HG02840 (cell line): Measurements from ENCODE around the gene CCL19.

Source experiments
- ATAC-seq: cut with Tn5 transposase; IDR thresholded peaks from one replicate; pipeline ENCODE4 v1.9.1; 2021; ENCODE audit warnings: mild to moderate bottlenecking, moderate library complexity, moderate number of reproducible peaks; ENCODE audit not compliant: unreplicated experiment, low FRiP score

Gene CCL19

DNA sequence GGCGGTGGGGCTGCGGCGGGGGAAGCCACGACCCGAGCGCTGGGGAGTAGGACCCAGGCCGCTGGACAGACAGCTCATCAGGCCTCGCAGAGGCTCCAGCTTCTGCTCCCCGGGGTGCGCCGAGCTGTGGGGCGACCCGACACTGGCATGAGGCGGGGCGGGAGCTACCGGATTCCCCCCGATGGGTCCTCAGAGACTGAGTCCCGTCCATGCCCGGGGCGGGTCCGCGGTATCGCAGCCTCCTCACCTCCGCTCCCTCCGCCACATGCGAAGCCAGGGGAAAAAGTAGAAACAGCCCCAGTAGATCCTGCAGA lies 26.1 kb downstream of the CCL19 start:
- ATAC-seq = no peak

DNA sequence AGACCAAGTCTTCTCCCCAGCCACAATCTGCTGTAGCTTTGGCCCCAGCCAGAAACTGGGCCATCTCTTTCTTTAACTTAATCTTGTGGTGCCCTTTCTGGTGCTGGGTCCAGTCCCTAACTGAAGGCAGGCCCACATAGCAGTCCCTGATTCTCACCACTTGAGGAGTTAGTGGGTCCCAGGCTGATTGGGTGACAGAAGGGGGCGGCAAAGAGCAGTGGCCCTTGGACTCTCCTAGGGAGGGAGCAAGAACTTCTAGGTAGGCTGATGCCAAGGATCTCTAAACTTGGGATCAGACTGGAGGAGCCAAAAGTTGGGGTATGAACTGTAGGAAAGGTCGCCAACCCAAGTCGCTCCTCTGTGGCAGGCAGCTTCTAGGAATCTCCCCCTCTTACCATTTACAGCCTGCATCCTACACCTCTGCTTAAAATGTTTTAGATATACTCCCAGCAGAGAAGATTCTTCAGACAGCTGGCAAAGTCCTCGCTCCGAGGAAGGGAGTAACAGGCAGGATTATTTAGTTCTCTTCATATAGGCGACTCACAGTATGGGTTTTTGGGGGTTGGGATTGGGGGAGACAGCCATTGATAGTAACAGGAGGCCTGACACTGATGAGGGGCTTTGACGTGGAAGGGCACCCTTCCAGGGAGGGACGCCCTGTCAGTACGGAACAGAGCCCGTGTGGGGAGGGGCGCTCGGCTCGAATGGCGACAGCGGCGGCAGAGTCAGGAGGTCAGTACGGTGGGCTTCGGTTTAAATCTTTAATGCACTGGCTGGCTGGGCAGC lies 26.6 kb downstream of the CCL19 start:
- ATAC-seq = no peak

DNA sequence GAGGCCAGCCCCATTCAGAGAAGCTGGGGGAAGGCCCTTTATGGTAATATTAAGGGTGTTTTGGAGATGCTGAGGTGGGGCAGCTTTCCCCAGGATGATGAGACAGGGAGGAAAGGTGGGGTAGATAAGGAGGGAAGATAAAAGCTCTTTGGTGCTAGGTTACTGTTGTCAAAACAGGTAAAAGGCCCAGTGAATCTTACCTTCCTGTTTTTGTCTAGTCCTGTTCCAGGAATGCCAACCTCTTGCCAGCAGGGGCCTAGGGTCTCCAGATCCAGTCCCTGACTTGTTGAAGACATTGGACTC lies 27.8 kb downstream of the CCL19 start:
- no peak for ATAC-seq

DNA sequence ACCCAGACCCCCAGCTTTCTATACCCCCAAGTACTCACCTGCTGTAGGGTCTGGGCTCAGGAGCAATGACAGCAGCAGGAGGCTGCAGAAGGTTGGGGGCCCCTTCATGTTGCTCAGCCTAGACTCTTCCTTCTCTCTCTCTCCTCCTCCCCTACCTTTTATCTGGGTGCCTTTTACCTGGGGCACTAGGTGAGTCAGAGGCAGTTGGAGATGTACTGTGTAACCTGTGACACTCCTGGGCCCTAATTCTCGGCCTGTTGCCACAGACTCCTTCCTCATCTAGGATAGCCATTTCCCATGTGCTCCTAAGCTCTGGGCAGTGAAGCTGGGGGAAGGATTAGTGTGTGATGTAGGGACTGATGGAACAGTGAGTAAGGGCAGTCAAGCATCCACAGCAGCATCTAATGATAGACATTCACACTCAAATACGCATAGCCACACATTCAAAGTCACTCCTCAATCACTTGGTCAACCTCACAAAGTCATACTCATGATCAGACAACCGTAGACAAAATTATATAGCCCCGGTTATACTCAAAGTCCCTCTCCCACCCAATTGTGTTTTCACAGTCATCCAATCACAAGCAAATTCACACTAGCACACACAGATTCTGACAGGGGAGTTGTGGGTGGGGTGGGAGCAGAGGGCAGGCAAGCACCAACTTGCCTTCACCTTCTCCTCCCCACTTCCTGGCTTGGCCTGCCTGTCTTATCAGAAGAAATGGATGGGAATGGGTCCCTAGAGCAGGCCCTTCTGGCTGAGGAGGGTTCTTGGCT lies 28.4 kb downstream of the CCL19 start, which contains the start of gene CCL27:
TSS of gene CCL27 (minus strand) at position 132 of the 777 bp plus-strand sequence. CDS start at position 108, 24 bp downstream.
- ATAC-seq = no peak

DNA sequence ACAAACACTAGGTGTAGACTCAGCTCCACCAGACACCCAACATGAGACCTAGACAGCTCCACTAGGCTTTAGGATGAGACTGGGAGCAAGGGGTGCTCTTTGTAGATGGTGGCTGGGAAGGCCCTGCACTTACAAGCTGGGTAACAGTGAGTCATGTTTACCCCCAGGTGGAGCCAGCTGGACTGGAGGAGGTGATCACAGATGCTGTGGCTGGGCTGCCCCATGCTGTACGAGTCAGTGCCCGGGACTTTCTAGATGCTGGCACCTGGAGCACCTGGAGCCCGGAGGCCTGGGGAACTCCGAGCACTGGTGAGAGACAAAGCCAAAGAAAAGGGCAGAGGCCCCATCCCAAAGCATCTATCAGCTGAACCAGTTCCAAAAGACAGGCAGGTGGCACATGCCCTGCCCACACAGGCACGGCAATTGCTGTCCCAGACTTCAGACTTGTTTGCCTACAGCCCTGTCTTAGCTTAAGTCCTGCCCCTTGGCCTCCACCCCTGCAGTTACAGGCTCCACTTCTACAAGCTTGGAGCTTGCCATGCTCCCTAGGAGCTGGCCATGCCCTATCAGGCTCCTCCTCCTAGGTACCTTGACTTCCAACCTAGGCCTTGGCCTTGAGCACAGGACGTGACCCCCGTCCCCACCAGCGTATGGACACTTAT lies 31.4 kb downstream of the CCL19 start:
- ATAC-seq = no peak

DNA sequence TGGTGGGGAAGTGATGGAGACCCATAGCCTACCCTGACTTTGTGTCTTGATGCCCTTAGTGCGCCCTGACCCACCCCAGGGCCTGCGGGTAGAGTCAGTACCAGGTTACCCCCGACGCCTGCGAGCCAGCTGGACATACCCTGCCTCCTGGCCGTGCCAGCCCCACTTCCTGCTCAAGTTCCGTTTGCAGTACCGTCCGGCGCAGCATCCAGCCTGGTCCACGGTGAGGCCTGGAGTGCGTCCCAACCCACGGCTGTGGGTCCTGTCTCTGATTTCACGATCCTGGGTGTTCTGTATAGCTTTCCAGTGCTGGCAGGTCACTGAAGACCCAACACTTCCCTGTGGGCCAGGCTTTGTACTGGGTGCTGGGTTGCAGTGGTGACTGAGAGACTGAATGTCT lies 32.6 kb downstream of the CCL19 start:
- ATAC-seq = no peak

DNA sequence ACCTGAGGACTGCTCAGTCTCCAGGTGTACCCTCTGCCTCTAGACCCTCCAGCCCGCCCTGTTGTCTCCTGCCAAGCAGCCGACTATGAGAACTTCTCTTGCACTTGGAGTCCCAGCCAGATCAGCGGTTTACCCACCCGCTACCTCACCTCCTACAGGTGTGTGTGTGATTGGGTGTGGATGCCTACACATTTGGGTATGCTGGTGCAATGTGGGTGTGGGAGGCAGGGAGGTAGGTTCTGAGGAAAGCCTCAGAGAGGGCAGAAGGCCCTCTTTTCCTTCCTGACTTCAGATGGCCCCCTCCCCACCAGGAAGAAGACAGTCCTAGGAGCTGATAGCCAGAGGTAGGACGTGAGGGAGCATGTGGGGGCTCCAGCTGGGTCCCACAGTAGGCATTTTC lies 34.1 kb downstream of the CCL19 start:
- ATAC-seq = no peak

DNA sequence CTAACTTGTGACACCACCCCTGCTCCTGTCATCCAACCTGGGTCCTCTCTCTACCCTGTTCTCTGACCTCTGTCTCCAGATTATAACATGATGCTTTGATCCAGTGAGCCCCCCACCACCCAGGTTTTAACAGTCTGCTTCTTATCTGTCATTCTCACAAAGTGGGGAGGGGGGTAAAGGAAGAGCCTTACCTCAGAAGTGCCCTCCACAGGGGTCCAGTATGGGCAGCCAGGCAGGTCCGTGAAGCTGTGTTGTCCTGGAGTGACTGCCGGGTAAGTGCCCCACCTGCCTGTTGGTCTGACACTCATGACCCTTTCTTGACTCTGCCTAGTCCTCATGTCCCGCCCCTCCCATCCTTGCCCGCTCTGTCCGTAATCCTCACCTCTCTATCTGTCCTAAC lies 35.7 kb downstream of the CCL19 start:
- ATAC-seq = no peak

DNA sequence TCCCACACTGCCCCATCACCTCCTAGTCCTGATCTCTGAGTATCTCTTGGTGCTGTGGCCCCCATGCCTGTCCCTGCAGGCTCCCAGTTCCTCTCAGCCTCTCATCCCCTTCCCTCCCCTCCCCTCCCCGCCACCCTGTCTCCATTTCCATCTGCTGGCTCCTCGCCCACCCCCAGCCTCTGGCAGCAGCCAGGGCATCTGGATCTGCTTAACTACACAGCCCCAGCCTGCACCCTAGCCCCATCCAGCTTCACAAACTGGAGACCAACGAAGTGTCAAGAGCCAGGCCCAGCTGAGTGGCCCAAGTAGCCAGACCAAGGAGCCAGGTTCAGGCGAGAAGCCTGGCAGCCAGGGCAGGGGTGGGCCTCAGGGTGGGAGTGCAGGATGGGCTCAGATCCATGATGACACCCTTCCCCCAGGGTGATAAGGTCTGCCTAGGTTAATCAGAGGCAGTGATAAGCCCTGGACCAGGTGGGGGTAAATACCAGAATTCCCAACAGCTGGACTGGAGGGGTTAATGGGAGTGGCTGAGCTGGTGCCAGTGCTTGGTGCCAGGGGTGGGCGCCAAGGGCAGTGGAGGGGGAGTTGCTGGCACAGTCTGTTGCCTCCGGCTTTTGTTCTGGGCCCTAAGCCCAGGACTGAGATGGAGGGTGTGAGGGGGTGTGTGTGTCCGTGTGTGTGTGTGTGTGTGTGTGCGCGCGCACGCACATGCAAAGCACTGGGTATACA lies 36.6 kb downstream of the CCL19 start:
- ATAC-seq = no peak

DNA sequence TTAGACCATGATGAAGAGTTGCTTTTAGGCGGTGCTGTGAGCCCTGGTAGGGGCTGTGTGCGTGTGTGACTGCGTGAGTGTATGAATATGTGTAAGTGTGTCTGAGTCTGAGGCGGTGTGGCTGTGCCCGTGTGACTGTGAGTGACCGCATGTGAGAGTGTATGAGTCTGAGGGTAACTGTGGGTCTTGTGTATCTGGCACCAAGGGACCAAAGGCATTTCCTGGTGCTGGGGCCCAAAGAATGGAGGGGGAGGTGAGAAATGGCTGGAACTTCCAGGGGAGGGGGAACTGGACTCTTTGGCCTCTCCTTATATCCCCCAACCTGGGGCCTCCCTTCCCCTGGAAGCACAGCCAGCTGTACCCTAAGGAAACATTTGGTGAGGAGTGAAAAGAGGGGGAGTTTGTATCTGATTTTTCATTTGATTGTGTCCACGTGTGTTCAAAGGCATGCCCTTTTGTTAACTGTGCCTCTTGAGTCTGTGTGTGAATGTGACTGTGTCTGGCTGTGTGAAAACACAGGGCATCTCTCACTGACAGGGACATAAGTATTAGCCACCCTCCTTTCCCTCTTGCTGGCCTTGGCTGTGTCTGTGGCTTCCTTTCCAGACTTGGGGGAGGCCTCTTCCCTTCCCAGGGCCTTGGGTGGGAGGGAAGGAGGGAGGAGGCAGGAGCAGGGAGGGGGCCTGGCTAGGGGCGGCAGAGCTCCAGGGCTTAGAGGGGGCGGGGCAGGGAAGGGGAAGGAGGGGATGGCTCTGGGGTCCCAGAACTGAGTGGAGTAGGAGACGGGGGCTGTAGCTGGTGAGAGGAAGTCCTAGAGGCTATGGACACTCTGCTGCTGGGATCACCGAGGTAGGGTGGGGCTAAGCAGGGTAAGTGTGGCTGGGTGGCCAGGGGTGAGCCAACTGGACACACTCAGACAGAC lies 37.7 kb downstream of the CCL19 start:
- ATAC-seq = no peak

DNA sequence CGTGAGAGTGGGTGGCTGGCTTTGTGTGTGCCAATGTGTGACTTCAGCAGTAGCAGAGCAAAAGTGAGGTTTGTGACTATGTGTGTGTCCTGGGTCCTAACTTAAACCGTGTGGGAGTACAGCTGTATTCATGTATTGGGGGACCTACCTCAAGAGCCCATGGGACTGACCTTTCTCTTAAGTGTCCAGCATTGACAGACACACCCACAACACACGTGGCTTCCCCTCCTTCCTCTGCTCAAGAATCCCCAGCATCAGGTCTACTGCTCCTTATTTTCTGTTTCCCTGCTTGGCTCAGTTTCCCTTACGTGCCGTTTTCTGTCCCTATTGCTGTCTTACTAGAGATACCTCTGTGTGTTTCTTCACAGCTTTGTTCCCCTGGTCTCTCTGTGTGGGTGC lies 38.5 kb downstream of the CCL19 start:
- ATAC-seq = no peak

DNA sequence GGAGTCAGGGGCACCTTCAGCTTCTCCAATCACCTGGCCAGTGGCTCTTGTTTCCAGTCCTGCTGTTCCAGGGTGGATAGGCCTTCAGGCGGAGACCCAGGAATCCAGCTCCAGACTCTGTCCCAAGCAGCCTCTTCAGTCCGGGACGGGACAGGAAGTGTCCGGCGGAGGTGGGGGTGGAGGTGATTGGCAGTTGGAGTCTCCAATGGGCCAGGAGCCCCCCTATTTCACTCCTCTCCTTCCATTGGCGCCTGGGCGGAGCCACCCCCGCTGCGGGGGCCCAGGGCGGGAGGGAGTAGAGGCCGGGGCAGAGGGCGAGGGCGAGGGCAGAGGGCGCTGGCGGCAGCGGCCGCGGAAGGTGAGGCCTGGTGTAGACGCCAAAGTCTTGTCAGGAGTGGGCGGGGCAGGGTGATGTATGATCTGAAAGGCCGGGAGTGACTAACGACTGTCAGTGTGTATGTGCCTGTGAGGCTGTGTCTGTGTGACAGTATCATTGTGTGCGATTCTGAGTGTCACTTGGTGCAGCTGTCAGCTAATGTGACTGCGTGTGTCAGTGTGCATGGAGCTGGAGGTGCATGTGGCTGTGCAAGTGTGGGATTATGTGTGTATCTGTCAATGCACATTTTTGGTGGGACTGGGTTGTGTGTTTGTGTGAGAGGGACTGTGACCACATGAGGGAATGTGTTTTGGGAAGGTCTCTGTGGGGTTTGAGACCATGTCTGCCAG lies 39.0 kb downstream of the CCL19 start, which contains the start of gene IL11RA:
TSS of gene IL11RA (plus strand) at position 310 of the 726 bp plus-strand sequence. CDS start 3,033 bp downstream, outside the sequence.
- no peak for ATAC-seq

DNA sequence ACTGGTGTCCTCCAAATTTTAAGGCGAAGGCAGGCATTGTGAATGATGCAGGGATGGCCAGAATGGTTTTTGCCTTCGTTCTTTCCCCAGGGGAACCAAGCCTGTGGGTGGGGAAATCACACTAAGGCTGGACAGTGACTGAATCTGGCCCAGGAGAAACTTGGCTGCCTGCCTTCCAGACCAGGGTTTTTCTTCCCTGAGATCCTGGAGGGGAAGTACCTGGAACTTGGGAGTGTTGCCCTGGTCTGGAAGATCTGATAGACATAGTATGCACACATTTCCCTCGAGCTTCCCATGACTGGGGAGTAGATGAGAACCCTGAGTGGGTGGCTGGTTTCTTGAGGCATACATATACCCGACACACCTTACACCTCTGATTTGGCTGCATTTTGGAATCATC lies 39.8 kb downstream of the CCL19 start:
- no peak for ATAC-seq

DNA sequence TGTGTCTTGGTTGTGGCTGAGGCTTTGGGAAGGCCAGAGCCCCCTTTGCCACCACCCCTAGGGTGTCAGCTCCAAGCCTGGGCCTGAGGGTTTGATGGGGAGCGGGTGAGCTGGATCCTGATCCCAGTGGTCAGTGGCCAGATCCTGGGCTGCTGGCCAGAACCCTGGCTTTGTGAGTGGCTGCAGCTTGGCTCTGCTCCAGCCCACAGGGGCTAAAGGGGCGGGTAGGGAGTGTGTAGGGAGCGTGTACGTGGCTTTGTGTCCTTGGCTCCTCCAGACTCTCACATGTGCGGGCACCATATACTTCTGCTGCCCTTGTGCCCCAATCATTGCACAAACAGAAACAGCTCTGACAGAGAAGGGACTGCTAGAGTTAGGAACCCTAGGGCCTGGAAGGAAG lies 40.3 kb downstream of the CCL19 start:
- ATAC-seq = no peak

DNA sequence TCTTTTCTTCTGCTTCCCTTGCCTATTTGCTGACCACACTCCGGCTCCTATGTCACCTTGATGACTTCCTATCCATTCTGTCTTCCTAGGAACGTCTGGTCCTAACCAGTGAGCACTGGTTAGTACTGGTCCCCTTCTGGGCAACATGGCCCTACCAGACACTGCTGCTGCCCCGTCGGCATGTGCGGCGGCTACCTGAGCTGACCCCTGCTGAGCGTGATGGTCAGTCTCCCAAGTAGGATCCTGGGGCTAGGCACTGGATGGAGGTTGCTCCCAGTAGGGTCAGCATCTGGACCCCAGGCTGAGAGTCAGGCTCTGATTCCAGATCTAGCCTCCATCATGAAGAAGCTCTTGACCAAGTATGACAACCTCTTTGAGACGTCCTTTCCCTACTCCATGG lies 42.4 kb downstream of the CCL19 start:
- no peak for ATAC-seq

DNA sequence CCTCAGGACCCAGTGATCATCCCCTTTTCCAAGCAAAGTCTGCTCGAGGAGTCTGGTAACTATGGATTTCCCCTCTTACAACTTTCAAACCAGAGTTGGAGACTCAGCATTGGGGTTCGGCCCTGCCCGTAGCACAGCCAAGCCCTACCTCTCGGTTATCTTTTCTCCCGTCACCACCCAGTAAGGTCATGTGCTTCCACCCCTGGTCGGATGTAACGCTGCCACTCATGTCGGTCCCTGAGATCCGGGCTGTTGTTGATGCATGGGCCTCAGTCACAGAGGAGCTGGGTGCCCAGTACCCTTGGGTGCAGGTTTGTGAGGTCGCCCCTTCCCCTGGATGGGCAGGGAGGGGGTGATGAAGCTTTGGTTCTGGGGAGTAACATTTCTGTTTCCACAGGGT lies 43.4 kb downstream of the CCL19 start:
- no peak for ATAC-seq

DNA sequence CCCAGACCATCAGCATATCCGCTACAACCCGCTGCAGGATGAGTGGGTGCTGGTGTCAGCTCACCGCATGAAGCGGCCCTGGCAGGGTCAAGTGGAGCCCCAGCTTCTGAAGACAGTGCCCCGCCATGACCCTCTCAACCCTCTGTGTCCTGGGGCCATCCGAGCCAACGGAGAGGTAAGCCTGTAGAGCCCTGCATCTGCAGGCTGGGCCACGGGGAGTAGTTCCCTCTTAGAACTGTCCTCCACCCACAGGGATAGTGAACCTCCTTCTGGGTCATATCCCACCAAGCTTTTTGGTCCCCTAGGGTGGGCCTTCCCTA lies 44.0 kb downstream of the CCL19 start:
- ATAC-seq = peak; percentile 10

DNA sequence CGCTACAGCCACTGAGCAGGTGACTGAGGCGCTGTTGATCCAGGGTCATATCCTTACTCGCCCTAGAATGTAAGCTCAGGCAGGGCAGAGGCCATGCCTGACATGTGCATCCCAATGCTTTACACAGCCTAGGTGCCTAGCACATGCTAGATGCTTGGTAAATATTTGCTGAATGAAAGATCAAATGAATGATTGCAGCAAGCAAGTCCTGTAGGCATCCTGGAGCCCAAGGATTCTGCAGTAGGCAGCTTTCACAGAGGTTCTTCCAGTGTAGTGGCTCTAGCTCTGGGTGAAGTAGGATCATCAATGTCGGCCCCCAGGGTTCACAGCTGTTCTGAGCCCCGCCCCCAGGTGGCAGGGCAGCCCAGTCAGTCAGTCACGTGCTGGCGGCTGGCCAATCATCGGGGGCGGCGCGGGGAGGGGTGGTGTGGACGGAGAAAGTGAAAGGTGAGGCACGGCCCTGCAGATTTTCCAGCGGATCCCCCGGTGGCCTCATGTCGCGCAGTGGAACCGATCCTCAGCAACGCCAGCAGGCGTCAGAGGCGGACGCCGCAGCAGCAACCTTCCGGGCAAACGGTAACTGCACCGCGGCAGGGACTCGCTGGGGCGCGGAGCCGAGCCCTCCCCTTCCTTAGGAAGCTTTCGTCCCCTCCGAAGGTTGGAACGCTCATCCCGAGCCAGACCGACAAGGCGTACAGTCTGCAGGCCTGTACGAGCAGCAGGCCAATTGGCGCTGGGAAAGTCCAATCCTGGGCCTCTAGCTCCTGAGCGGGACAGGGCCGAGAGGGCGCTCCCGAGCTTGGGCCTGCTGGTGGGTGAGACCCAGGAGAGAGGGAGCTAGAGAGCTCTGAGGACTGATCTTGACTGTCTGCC lies 44.6 kb downstream of the CCL19 start, which contains the start of gene GALT:
TSS of gene GALT (plus strand) at position 465 of the 873 bp plus-strand sequence. CDS start at position 495, 30 bp downstream.
- peak; percentile 86 for ATAC-seq
